Measurements from ENCODE around the gene NOL6.

NOL6 gene

GRCh38 chr9:33453999-33454660 is 19.6 kb downstream of the NOL6 start:
- in situ Hi-C loops (cut with HindIII; ENCODE audit: low pct_ligation_motif_present, low sequenced_read_pairs), result no loop called here
- TF ChIP-seq, protein P1, sequence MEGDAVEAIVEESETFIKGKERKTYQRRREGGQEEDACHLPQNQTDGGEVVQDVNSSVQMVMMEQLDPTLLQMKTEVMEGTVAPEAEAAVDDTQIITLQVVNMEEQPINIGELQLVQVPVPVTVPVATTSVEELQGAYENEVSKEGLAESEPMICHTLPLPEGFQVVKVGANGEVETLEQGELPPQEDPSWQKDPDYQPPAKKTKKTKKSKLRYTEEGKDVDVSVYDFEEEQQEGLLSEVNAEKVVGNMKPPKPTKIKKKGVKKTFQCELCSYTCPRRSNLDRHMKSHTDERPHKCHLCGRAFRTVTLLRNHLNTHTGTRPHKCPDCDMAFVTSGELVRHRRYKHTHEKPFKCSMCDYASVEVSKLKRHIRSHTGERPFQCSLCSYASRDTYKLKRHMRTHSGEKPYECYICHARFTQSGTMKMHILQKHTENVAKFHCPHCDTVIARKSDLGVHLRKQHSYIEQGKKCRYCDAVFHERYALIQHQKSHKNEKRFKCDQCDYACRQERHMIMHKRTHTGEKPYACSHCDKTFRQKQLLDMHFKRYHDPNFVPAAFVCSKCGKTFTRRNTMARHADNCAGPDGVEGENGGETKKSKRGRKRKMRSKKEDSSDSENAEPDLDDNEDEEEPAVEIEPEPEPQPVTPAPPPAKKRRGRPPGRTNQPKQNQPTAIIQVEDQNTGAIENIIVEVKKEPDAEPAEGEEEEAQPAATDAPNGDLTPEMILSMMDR (IDR thresholded peaks at IDR 0.05; ENCODE audit: low read depth, low read length, missing control alignments), result no peak
- H3K27ac ChIP-seq, result no peak overlapping the region
- DNase-seq, result no peak
- no peaks in the 10 kb centered on the region for H3K27me3 ChIP-seq (replicated peaks)
- no peaks in the 10 kb centered on the region for H3K36me3 ChIP-seq (replicated peaks)
- no peak overlapping the region for H3K4me3 ChIP-seq (ENCODE audit: low read depth, low read length)

GRCh38 chr9:33453286-33453860 is 20.4 kb downstream of the NOL6 start:
- in situ Hi-C loops (cut with HindIII; ENCODE audit: low pct_ligation_motif_present, low sequenced_read_pairs), result no loop called here
- no peak for DNase-seq
- Histone ChIP-seq H3K36me3 (replicated peaks) (no peaks in the 10 kb centered on the region), H3K27me3 (replicated peaks) (no peaks in the 10 kb centered on the region), H3K4me3 (ENCODE audit: low read depth, low read length) (no peak overlapping the region), H3K27ac (no peak overlapping the region)
- TF ChIP-seq, protein P1 (IDR thresholded peaks at IDR 0.05; ENCODE audit: low read depth, low read length, missing control alignments), result no peak

DNA sequence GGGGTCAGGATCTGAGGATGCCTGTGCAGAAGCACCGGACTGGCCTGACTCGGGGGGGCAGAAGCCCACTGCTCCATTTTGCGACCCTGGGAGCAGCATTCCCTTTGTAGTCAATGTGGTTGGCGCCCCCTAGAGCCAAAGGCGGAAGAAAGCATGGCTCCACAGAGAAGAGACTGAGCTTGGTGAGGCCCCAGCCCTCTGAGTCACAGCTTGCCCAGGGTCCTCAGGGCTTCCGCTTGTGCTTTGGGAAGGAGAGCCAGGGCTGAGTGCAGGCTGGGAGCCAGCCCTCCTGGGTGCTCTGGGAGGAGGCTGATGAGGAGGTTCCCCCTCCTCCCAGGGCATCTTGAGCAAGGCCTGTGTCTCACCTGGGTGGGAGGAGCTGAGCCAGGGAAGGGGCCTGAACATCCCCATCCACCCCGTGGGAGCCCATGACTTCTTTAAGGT is 20.9 kb downstream of the NOL6 start:
- peak; percentile 78 for DNase-seq
- no peak overlapping the region for H3K4me3 ChIP-seq (ENCODE audit: low read depth, low read length)
- no peaks in the 10 kb centered on the region for H3K27me3 ChIP-seq (replicated peaks)
- H3K27ac ChIP-seq, result no peak overlapping the region
- TF ChIP-seq, protein P1 (IDR thresholded peaks at IDR 0.05; ENCODE audit: low read depth, low read length, missing control alignments), result peak; percentile 91
- in situ Hi-C loops (cut with HindIII; ENCODE audit: low pct_ligation_motif_present, low sequenced_read_pairs), result no loop called here
- no peaks in the 10 kb centered on the region for H3K36me3 ChIP-seq (replicated peaks)

GRCh38 chr9:33450621-33451146 is 23.0 kb downstream of the NOL6 start:
- in situ Hi-C loops (cut with HindIII; ENCODE audit: low pct_ligation_motif_present, low sequenced_read_pairs), result no loop called here

DNA sequence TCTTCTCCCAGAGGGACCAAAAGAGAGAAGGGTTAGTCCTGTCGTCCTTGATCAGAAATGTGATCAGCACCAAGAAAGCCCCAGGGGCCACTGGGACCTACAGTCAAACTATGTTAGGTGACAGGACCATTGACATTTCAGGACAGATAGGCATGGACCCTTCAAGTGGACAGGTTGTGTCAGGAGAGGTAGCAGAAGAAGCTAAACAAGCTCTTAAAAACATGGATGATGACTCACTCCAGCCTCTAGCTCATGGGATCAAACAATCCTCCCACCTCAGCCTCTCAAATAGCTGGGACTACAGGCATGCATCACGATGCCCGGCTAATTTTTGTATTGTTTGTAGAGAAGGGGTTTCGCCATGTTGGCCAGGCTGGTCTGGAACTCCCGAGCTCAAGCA is 24.0 kb downstream of the NOL6 start:
- no peak overlapping the region for H3K4me3 ChIP-seq (ENCODE audit: low read depth, low read length)
- no peak for DNase-seq
- TF ChIP-seq, protein P1 (IDR thresholded peaks at IDR 0.05; ENCODE audit: low read depth, low read length, missing control alignments), result no peak
- H3K36me3 ChIP-seq (replicated peaks), result no peaks in the 10 kb centered on the region
- H3K27me3 ChIP-seq (replicated peaks), result no peaks in the 10 kb centered on the region
- in situ Hi-C loops (cut with HindIII; ENCODE audit: low pct_ligation_motif_present, low sequenced_read_pairs), result no loop called here
- H3K27ac ChIP-seq, result no peak overlapping the region

More at GRCh38 chr9:33450621-33451146, 23.0 kb downstream of the NOL6 start:
- TF ChIP-seq, protein P1 (IDR thresholded peaks at IDR 0.05; ENCODE audit: low read depth, low read length, missing control alignments), result no peak
- Histone ChIP-seq H3K27ac (no peak overlapping the region), H3K27me3 (replicated peaks) (no peaks in the 10 kb centered on the region), H3K4me3 (ENCODE audit: low read depth, low read length) (no peak overlapping the region), H3K36me3 (replicated peaks) (no peaks in the 10 kb centered on the region)
- DNase-seq, result no peak

Measured in brain microvascular endothelial cell (primary cell).